Endothelial cell of umbilical vein (primary cell): ENCODE data around the gene CRACR2A. TPM values are rescaled to one million over a fixed set of nuclear protein-coding genes. Genes with fewer than 3 reads are reported as not detected.

Experiments
- BruUV-seq: library from RNA; stranded (reverse); fragments of 400-500 nt; replicated peaks from 2 replicates; lab custom pipeline; 2021; lab: Mats Ljungman, UMichigan
- CTCF ChIA-PET: fragments of 300-600, 350-600 bp; sonication (Branson Sonifier 250); formaldehyde crosslinking; loops from one replicate; lab custom pipeline; 2021; ENCODE audit warnings: antibody characterized with exemption, inconsistent platforms; lab: Charles Lee
- POLR2A ChIA-PET: fragments of 300-600, 350-600 bp; sonication (Branson Sonifier 250); formaldehyde crosslinking; loops from one replicate; lab custom pipeline; 2021; ENCODE audit warnings: antibody characterized with exemption, inconsistent platforms; lab: Charles Lee
- DNase-seq: peaks from one replicate; pipeline ENCODE4 v3.0.0-alpha.2; 2011; ENCODE audit warnings: low read depth, low spot score
- FAIRE-seq: peaks from 2 replicates; lab custom pipeline; 2011; peaks lifted over from hg19 to GRCh38; lab: Jason Lieb, UNC
- H2AFZ ChIP-seq: 2 replicates; pipeline ENCODE4 v1.6.0; 2012; ENCODE audit warnings: low read depth, low read length, control low read depth, inconsistent platforms
- H3K27ac ChIP-seq: 2 replicates; pipeline ENCODE4 v1.5.1; 2011; ENCODE audit warnings: low read depth, mild to moderate bottlenecking, control low read depth, low read length, moderate library complexity; ENCODE audit not compliant: insufficient read depth
- H3K27me3 ChIP-seq, 2 experiments: 2 replicates each; pipeline versions ENCODE4 v1.6.0 to v1.6.1; 2011; ENCODE audit warnings: low read length in 2 of 2, mixed read lengths in 1 of 2; ENCODE audit not compliant: control insufficient read depth in 2 of 2, insufficient read depth in 2 of 2
- H3K36me3 ChIP-seq, 2 experiments: 2 replicates in 1 of 2; 3 replicates in 1 of 2; pipeline ENCODE4 v1.5.1; 2011; ENCODE audit warnings: low read length in 2 of 2, mild to moderate bottlenecking in 1 of 2, moderate library complexity in 1 of 2; ENCODE audit not compliant: control insufficient read depth in 2 of 2, insufficient read depth in 2 of 2; ENCODE audit errors: extremely low read depth in 1 of 2
- H3K4me1 ChIP-seq: 3 replicates; pipeline ENCODE4 v1.5.1; 2011; ENCODE audit warnings: mild to moderate bottlenecking, low read length; ENCODE audit not compliant: control insufficient read depth, insufficient read depth; ENCODE audit errors: extremely low read depth
- H3K4me2 ChIP-seq: 2 replicates; pipeline ENCODE4 v1.6.1; 2011; ENCODE audit warnings: low read length, control low read depth, mixed read lengths; ENCODE audit not compliant: insufficient read depth
- H3K4me3 ChIP-seq, 3 experiments: fragments of 200-600 bp in 1 of 3; sonication (generic), shearing (Covaris generic) in 1 of 3; replicated peaks in 1 of 3; 2 replicates each; pipeline ENCODE4 v1.5.1; 2011 to 2016; ENCODE audit warnings: control low read depth in 3 of 3, low read length in 3 of 3, mild to moderate bottlenecking in 2 of 3, inconsistent platforms in 1 of 3, low read depth in 1 of 3, moderate library complexity in 1 of 3; ENCODE audit not compliant: insufficient read depth in 1 of 3
- H3K79me2 ChIP-seq: 2 replicates; pipeline ENCODE4 v1.6.0; 2012; ENCODE audit warnings: low read length, inconsistent platforms; ENCODE audit not compliant: control insufficient read depth, insufficient read depth
- H3K9ac ChIP-seq: replicated peaks from 2 replicates; pipeline ENCODE3; 2011; ENCODE audit warnings: low read length, control low read depth; ENCODE audit not compliant: insufficient read depth; ENCODE audit errors: extremely low read depth
- H3K9me1 ChIP-seq: replicated peaks from 3 replicates; pipeline ENCODE4 v1.6.0; 2011; ENCODE audit warnings: mild to moderate bottlenecking, low read length; ENCODE audit not compliant: control insufficient read depth, insufficient read depth; ENCODE audit errors: extremely low read depth
- H3K9me3 ChIP-seq: replicated peaks from 2 replicates; pipeline ENCODE4 v1.5.1; 2012; ENCODE audit warnings: low read length, inconsistent platforms; ENCODE audit not compliant: control insufficient read depth, insufficient read depth
- H4K20me1 ChIP-seq: replicated peaks from 2 replicates; pipeline ENCODE3; 2011; ENCODE audit warnings: mild to moderate bottlenecking, low read length; ENCODE audit not compliant: control insufficient read depth, insufficient read depth; ENCODE audit errors: extremely low read depth
- CTCF ChIP-seq, 2 donors: IDR thresholded peaks; 1 replicate in 1 of 2; 2 replicates in 1 of 2; pipeline ENCODE4 v1.5.1; 2011; ENCODE audit warnings: low read length in 2 of 2, mild to moderate bottlenecking in 2 of 2, moderate library complexity in 2 of 2, control low read depth in 1 of 2, inconsistent platforms in 1 of 2, low read depth in 1 of 2; ENCODE audit not compliant: insufficient read depth in 1 of 2; ENCODE audit errors: extremely low read depth in 1 of 2
- GATA2 ChIP-seq: IDR thresholded peaks from 2 replicates; pipeline ENCODE4 v1.7.0; 2011; ENCODE audit warnings: low read depth, mild to moderate bottlenecking, moderate library complexity, mixed read lengths, low read length; ENCODE audit not compliant: insufficient read length, insufficient read depth
- JUN ChIP-seq: IDR thresholded peaks from 2 replicates; pipeline ENCODE4 v1.6.1; 2011; ENCODE audit warnings: borderline replicate concordance, low read depth; ENCODE audit not compliant: insufficient read length, insufficient read depth
- MYC ChIP-seq: IDR thresholded peaks from one replicate; pipeline ENCODE4 v1.6.1; 2011; ENCODE audit warnings: mild to moderate bottlenecking, low read depth, low read length
- POLR2A ChIP-seq: IDR thresholded peaks from 2 replicates; pipeline ENCODE4 v1.6.1; 2012; ENCODE audit warnings: low read depth, mild to moderate bottlenecking, control low read depth, low read length
- dilution Hi-C: fragments of 300-500 bp; cut with MboI; formaldehyde crosslinking; loops from one replicate; pipeline ENCODE4 v1.15.0; 2019; ENCODE audit warnings: low sequenced_read_pairs; ENCODE audit not compliant: extremely low pct_ligation_motif_present
- intact Hi-C: fragments of 100-400 bp; cut with micrococcal nuclease; formaldehyde crosslinking; loops from one replicate; pipeline ENCODE4 v1.10.0; 2022
- polyA plus RNA-seq, 4 experiments: library from polyadenylated mRNA; depleted of rRNA in 3 of 4; stranded (reverse) in 3 of 4; unstranded in 1 of 4; fragments of >200 nt; gene quantifications; 2 replicates each; pipeline versions ENCODE4 v1.2.1 to v1.2.3, GENCODE V29; 2011 to 2012; ENCODE audit warnings: missing spikeins in 1 of 4
- total RNA-seq: library from RNA; stranded (reverse); gene quantifications from 2 replicates; pipeline ENCODE4 v1.2.3, GENCODE V29; 2021

The CRACR2A gene
- total and polyA plus RNA-seq, 2 donors (not counting 3 experiments of a cell fraction or from before 2014, with no cell fraction given), result 4.4 to 15.9 TPM

GRCh38 chr12:3680919-3681594 is 71.9 kb downstream of the CRACR2A start:
- FAIRE-seq, result no peak
- POLR2A ChIA-PET, result no interaction called here
- BruUV-seq, result no TSS peak

More at GRCh38 chr12:3680919-3681594, 71.9 kb downstream of the CRACR2A start:
- no peak overlapping the region for H3K4me3 ChIP-seq
- no peaks in the 10 kb centered on the region for H4K20me1 ChIP-seq
- dilution Hi-C loops (no loop called here), intact Hi-C loops (loop anchor here (1.0 kb wide), 1 partner anchor 339 kb away; no protein-coding TSS in a partner anchor)
- no peak overlapping the region for H3K27ac ChIP-seq
- no peaks in the 10 kb centered on the region for H3K79me2 ChIP-seq
- no peaks in the 10 kb centered on the region for H3K9me3 ChIP-seq
- peak; percentile 61 for DNase-seq
- no peaks in the 10 kb centered on the region for H3K9me1 ChIP-seq
- no peaks in the 10 kb centered on the region for H3K27me3 ChIP-seq
- no peak for TF ChIP-seq GATA2
- TF ChIP-seq CTCF (IDR thresholded peaks at IDR 0.05; ENCODE audit: extremely low read depth in 1 of 2, insufficient read depth in 1 of 2, low read depth in 1 of 2, low read length in 2 of 2), result peak in 1 of 2 donors; percentile 66
- no peak for TF ChIP-seq JUN
- TF ChIP-seq POLR2A, result no peak
- no peak for TF ChIP-seq MYC
- H3K4me1 ChIP-seq, result no peaks in the 10 kb centered on the region
- no peak overlapping the region for H3K9ac ChIP-seq
- no peak overlapping the region for H3K4me2 ChIP-seq
- CTCF ChIA-PET, result interaction anchor here (0.7 to 4.8 kb wide), 14 partner anchors 14 to 608 kb away, joined by 3 to 55 read pairs (median 4); partner anchors contain the start of gene CRACR2A
- no peak overlapping the region for H2AFZ ChIP-seq
- H3K36me3 ChIP-seq, result no peaks in the 10 kb centered on the region
